Fibroblast of lung (primary cell): ENCODE measurements around the gene METAP2. TPM values are rescaled to one million over a fixed set of nuclear protein-coding genes. Genes with fewer than 3 reads are reported as not detected.
"Not testable (repeated sequence)": the region's sequence is repeated elsewhere in the genome, so short reads cannot be mapped to it uniquely, and the experiment has no call there.

ENCODE experiments used
- DNase-seq, 2 donors: peaks; one replicate each; pipeline versions ENCODE4 v3.0.0 to v3.0.0-alpha.2; 2010; ENCODE audit warnings: low read depth in 2 of 2
- H2AFZ ChIP-seq: 2 replicates; pipeline ENCODE4 v1.5.1; 2012; ENCODE audit warnings: low read length, control low read depth, inconsistent platforms
- H3K27ac ChIP-seq: 2 replicates; pipeline ENCODE4 v1.5.1; 2011; ENCODE audit warnings: low read length, control low read depth; ENCODE audit not compliant: insufficient read depth
- H3K27me3 ChIP-seq: 2 replicates; pipeline ENCODE4 v1.5.1; 2011; ENCODE audit warnings: mild to moderate bottlenecking, low read length; ENCODE audit not compliant: control insufficient read depth, insufficient read depth
- H3K36me3 ChIP-seq: 2 replicates; pipeline ENCODE4 v1.5.1; 2011; ENCODE audit warnings: low read length; ENCODE audit not compliant: control insufficient read depth, insufficient read depth
- H3K4me1 ChIP-seq: 2 replicates; pipeline ENCODE4 v1.5.1; 2011; ENCODE audit warnings: low read length; ENCODE audit not compliant: control insufficient read depth, insufficient read depth; ENCODE audit errors: extremely low read depth
- H3K4me2 ChIP-seq: 2 replicates; pipeline ENCODE4 v1.5.1; 2011; ENCODE audit warnings: low read length, control low read depth; ENCODE audit not compliant: insufficient read depth; ENCODE audit errors: extremely low read depth
- H3K4me3 ChIP-seq, 4 experiments: fragments of 200-600 bp in 1 of 4; sonication (generic) in 1 of 4; replicated peaks in 1 of 4; 2 replicates each; pipeline ENCODE4 v1.5.1; 2011 to 2016; ENCODE audit warnings: low read length in 4 of 4, low read depth in 3 of 4, mild to moderate bottlenecking in 3 of 4, control low read depth in 2 of 4, inconsistent platforms in 1 of 4, mixed read lengths in 1 of 4; ENCODE audit not compliant: insufficient read depth in 1 of 4; ENCODE audit errors: control extremely low read depth in 1 of 4
- H3K79me2 ChIP-seq: 2 replicates; pipeline ENCODE4 v1.5.1; 2012; ENCODE audit warnings: mild to moderate bottlenecking, low read length, inconsistent platforms; ENCODE audit not compliant: control insufficient read depth, insufficient read depth
- H3K9ac ChIP-seq: 2 replicates; pipeline ENCODE4 v1.5.1; 2011; ENCODE audit warnings: mild to moderate bottlenecking, low read length, control low read depth; ENCODE audit not compliant: insufficient read depth
- H3K9me3 ChIP-seq: 2 replicates; pipeline ENCODE4 v1.5.1; 2012; ENCODE audit warnings: low read depth, low read length; ENCODE audit not compliant: control insufficient read depth, insufficient read depth
- H4K20me1 ChIP-seq: 2 replicates; pipeline ENCODE4 v1.5.1; 2011; ENCODE audit warnings: low read length; ENCODE audit not compliant: control insufficient read depth, insufficient read depth; ENCODE audit errors: extremely low read depth
- CTCF ChIP-seq, 2 donors: IDR thresholded peaks in 1 of 2; conservative IDR thresholded peaks in 1 of 2; 1 replicate in 1 of 2; 2 replicates in 1 of 2; pipeline ENCODE4 v1.5.1; 2011 to 2012; ENCODE audit warnings: low read length in 2 of 2, control low read depth in 1 of 2, inconsistent platforms in 1 of 2, low read depth in 1 of 2, mild to moderate bottlenecking in 1 of 2
- EZH2 ChIP-seq: IDR thresholded peaks from 2 replicates; pipeline ENCODE4 v1.5.1; 2012; ENCODE audit warnings: low read length, control low read depth, mild to moderate bottlenecking; ENCODE audit errors: missing control alignments
- polyA plus RNA-seq, 2 donors: library from polyadenylated mRNA; depleted of rRNA in 1 of 2; stranded (reverse) in 1 of 2; unstranded in 1 of 2; fragments of >200 nt; gene quantifications; 2 replicates each; pipeline ENCODE4 v1.2.1, GENCODE V29; 2011 to 2012; ENCODE audit warnings: missing spikeins in 1 of 2
- total RNA-seq: library from RNA; depleted of rRNA; stranded (reverse); fragments of >200 nt; gene quantifications from 2 replicates; pipeline ENCODE4 v1.2.1, GENCODE V29; 2014

METAP2 gene
- total and polyA plus RNA-seq, 2 donors (not counting 1 experiment from before 2014, with no cell fraction given), result 78.9 to 113 TPM

- no peaks in the 10 kb centered on the region for H3K9me3 ChIP-seq
Observed at GRCh38 chr12:95439461-95440230, 34.3 kb upstream of the METAP2 start.

DNA sequence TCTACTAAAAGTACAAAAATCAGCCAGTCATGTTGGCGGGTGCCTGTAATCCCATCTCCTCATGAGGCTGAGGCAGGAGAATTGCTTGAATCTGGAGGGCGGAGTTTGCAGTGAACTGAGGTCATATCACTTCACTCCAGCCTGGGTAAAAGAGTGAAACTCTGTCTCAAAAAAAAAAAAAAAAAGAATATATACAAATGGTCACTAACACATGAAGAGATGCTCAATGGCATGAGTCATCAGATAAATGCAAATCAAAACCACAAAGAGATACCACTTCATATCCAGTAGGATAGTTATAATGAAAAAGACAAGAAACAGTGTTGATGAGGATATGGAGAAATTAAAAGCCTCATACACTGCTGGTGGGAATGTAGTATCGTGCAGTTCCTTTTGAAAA, 33.6 kb upstream of the METAP2 start:
- H3K9me3 ChIP-seq, result no peaks in the 10 kb centered on the region
- H3K9ac ChIP-seq, result no peak overlapping the region
- H3K36me3 ChIP-seq, result no peaks in the 10 kb centered on the region
- H3K79me2 ChIP-seq, result no peaks in the 10 kb centered on the region
- H4K20me1 ChIP-seq, result no peaks in the 10 kb centered on the region
- H3K4me3 ChIP-seq, result no peak overlapping the region
- H3K27ac ChIP-seq, result no peak overlapping the region
- H3K4me1 ChIP-seq, result no peaks in the 10 kb centered on the region
- H3K27me3 ChIP-seq, result no peaks in the 10 kb centered on the region
- H3K4me2 ChIP-seq, result no peak overlapping the region
- no peak for TF ChIP-seq EZH2
- TF ChIP-seq CTCF (conservative IDR thresholded peaks at IDR 0.05 in 1 of 2, IDR thresholded peaks at IDR 0.05 in 1 of 2; ENCODE audit: low read depth in 1 of 2, low read length in 2 of 2), result no peak
- DNase-seq, result peak; percentile 58 to 66
- no peak overlapping the region for H2AFZ ChIP-seq

More at GRCh38 chr12:95439461-95440230, 34.3 kb upstream of the METAP2 start:
- Histone ChIP-seq H3K4me2 (no peak overlapping the region), H4K20me1 (no peaks in the 10 kb centered on the region), H3K4me1 (no peaks in the 10 kb centered on the region), H3K36me3 (no peaks in the 10 kb centered on the region), H3K27ac (no peak overlapping the region), H3K27me3 (no peaks in the 10 kb centered on the region), H3K79me2 (no peaks in the 10 kb centered on the region), H3K9ac (no peak overlapping the region), H2AFZ (no peak overlapping the region), H3K4me3 (no peak overlapping the region)
- no peak for TF ChIP-seq EZH2
- no peak for TF ChIP-seq CTCF (conservative IDR thresholded peaks at IDR 0.05 in 1 of 2, IDR thresholded peaks at IDR 0.05 in 1 of 2; ENCODE audit: low read depth in 1 of 2, low read length in 2 of 2)
- DNase-seq, result no peak

- Histone ChIP-seq H3K79me2 (no peaks in the 10 kb centered on the region), H3K4me2 (no peak overlapping the region), H3K4me3 (no peak overlapping the region), H3K9me3 (no peaks in the 10 kb centered on the region), H3K4me1 (no peaks in the 10 kb centered on the region), H3K36me3 (no peaks in the 10 kb centered on the region), H2AFZ (no peak overlapping the region), H3K9ac (no peak overlapping the region), H3K27me3 (no peaks in the 10 kb centered on the region), H4K20me1 (no peaks in the 10 kb centered on the region), H3K27ac (no peak overlapping the region)
- DNase-seq, result no peak
- TF ChIP-seq CTCF (conservative IDR thresholded peaks at IDR 0.05 in 1 of 2, IDR thresholded peaks at IDR 0.05 in 1 of 2; ENCODE audit: low read depth in 1 of 2, low read length in 2 of 2) (no peak), EZH2 (no peak)
Observed at GRCh38 chr12:95443459-95443858, 30.5 kb upstream of the METAP2 start.

GRCh38 chr12:95445099-95445498, 28.9 kb upstream of the METAP2 start:
- H3K4me2 ChIP-seq, DNase-seq, H3K36me3 ChIP-seq, H3K4me1 ChIP-seq, H4K20me1 ChIP-seq, H2AFZ ChIP-seq, H3K27ac ChIP-seq, H3K4me3 ChIP-seq, H3K27me3 ChIP-seq, H3K9ac ChIP-seq, H3K79me2 ChIP-seq, H3K9me3 ChIP-seq: not testable (repeated sequence)
